ENCODE measurements around the gene MBD3. TPM values are rescaled to one million over a fixed set of nuclear protein-coding genes. Genes with fewer than 3 reads are reported as not detected.

MBD3 gene
- total RNA-seq, 4 donors from 2014 or later = 53.8 to 75.9 (median 64.5) TPM

DNA sequence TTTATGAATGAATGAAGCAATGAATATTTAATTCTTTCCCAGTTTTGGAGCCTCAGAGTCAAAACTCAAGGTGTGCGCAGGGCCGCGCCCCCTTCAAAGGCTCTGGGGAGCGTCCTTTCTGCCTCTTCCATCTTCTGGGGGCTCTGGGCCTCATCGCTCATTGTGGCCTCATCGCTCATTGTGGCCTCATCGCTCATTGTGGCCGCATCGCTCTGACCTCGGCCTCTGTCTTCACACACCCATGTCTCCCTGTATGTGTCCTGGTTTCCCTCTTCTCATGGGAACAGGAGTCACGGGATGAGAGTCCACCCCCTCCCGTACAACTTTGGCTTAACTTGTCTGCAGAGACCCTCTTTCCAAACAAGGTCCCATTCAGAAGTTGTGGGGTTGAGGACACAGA is 21.3 kb downstream of the MBD3 start:
- Histone ChIP-seq H3K27ac (no peak overlapping the region), H3K4me3 (no peak overlapping the region), H3K36me3 (no peaks in the 10 kb centered on the region), H3K27me3 (no peaks in the 10 kb centered on the region), H3K4me1 (peaks cover 0 to 7% of the 10 kb centered on the region in 2 donors), H3K9me3 (no peaks in the 10 kb centered on the region)
- no peak for DNase-seq
- TF ChIP-seq POLR2A (IDR thresholded peaks at IDR 0.05) = no peak
- no peak for TF ChIP-seq CTCF (IDR thresholded peaks at IDR 0.05)
- intact Hi-C loops (cut with DNase I; ENCODE audit: low total_unique reads) = no loop called here

DNA sequence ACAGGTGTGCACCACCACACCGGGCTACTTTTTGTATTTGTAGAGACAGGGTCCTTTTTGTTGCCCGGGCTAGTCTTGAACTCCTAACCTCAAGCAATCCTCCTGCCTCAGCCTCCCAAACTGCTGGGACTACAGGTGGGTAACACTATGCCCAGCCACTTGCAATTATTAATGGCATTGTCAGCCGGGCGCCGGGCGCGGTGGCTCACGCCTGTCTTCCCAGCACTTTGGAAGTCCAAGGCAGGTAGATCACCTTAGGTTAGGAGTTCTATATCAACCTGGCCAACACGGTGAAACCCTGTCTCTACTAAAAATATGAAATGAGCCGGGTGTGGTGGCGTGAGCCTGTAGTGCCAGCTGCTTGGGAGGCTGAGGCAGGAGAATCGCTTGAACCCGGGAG is 21.8 kb downstream of the MBD3 start:
- no peak for DNase-seq

GRCh38 chr19:1569997-1570396 is 22.7 kb downstream of the MBD3 start:
- no peak overlapping the region for H3K4me3 ChIP-seq
- TF ChIP-seq CTCF (IDR thresholded peaks at IDR 0.05) (no peak), POLR2A (IDR thresholded peaks at IDR 0.05) (no peak)
- intact Hi-C loops (cut with DNase I; ENCODE audit: low total_unique reads) = no loop called here

More for the DNA sequence above, 21.8 kb downstream of the MBD3 start:
- Histone ChIP-seq H3K36me3 (no peaks in the 10 kb centered on the region), H3K4me1 (peaks cover 0 to 10% of the 10 kb centered on the region in 2 donors), H3K27me3 (no peaks in the 10 kb centered on the region), H3K27ac (no peak overlapping the region), H3K4me3 (no peak overlapping the region), H3K9me3 (no peaks in the 10 kb centered on the region)
- intact Hi-C loops (cut with DNase I; ENCODE audit: low total_unique reads) = no loop called here
- TF ChIP-seq CTCF (IDR thresholded peaks at IDR 0.05) (no peak), POLR2A (IDR thresholded peaks at IDR 0.05) (no peak)

GRCh38 chr19:1568320-1569019 is 24.2 kb downstream of the MBD3 start, which contains the start of gene MEX3D:
Gene MEX3D, minus strand, starts transcription at chr19:1568325. Its CDS starts 267 bp downstream, at chr19:1568058.
- no peak for TF ChIP-seq POLR2A (IDR thresholded peaks at IDR 0.05)
- no peak for TF ChIP-seq CTCF (IDR thresholded peaks at IDR 0.05)
- Histone ChIP-seq H3K4me3 (peak within 1 kb of the TSS; percentile 41 to 84), H3K4me1 (peaks cover 0 to 15% of the 10 kb centered on the region in 2 donors), H3K27me3 (no peaks in the 10 kb centered on the region), H3K9me3 (no peaks in the 10 kb centered on the region), H3K27ac (peak within 1 kb of the TSS; percentile 75 to 83), H3K36me3 (no peaks in the 10 kb centered on the region)
- intact Hi-C loops (cut with DNase I; ENCODE audit: low total_unique reads) = no loop called here
- DNase-seq = peak; percentile 67 to 75

More at GRCh38 chr19:1569997-1570396, 22.7 kb downstream of the MBD3 start:
- Histone ChIP-seq H3K4me1 (peaks cover 0 to 15% of the 10 kb centered on the region in 2 donors), H3K36me3 (no peaks in the 10 kb centered on the region), H3K27ac (no peak overlapping the region), H3K9me3 (no peaks in the 10 kb centered on the region), H3K27me3 (no peaks in the 10 kb centered on the region)
- DNase-seq = no peak

DNA sequence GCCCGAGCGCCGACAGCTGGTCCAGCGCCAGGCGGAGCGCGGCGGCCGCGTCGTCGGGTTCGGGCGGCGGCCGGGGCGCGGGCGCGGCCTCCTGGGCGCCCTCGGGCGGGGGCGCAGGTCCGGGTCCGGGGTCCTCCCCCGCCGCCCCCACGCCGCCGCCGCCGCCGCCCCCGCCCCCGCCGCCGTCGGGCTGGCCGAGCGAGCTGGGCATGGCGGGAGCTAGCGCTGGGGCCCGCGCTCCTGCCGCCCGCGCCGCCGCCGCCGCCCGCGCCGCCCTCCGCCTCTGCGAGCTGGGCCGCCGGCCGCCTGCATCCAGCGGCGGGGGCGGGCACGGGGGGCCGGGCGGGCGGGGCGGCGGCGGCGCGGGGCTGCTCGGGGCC is 24.8 kb downstream of the MBD3 start:
- Histone ChIP-seq H3K36me3 (no peaks in the 10 kb centered on the region), H3K27ac (peak overlapping the region in 1 of 2 donors; percentile 75), H3K4me3 (no peak overlapping the region), H3K27me3 (no peaks in the 10 kb centered on the region), H3K9me3 (no peaks in the 10 kb centered on the region), H3K4me1 (peaks cover 0 to 15% of the 10 kb centered on the region in 2 donors)
- TF ChIP-seq CTCF (IDR thresholded peaks at IDR 0.05) (no peak), POLR2A (IDR thresholded peaks at IDR 0.05) (no peak)
- no peak for DNase-seq
- intact Hi-C loops (cut with DNase I; ENCODE audit: low total_unique reads) = no loop called here

All from uterus (tissue), 4 donors.